Liver (tissue), 9 donors: ENCODE data around the gene SLC17A2. TPM values are rescaled to one million over a fixed set of nuclear protein-coding genes. Genes with fewer than 3 reads are reported as not detected.
A peak's percentile ranks its signal among the peaks of the same experiment; 100 is the strongest.

Source experiments
- DNase-seq: peaks from one replicate; pipeline ENCODE4 v3.0.0-alpha.2; 2017; ENCODE audit warnings: low spot score
- H3K27ac ChIP-seq, 2 donors: one replicate each; pipeline ENCODE4 v1.7.0; 2013; ENCODE audit warnings: inconsistent platforms in 2 of 2, low read length in 2 of 2, control low read depth in 1 of 2, low read depth in 1 of 2, mild to moderate bottlenecking in 1 of 2
- H3K27me3 ChIP-seq, 4 donors: one replicate each; pipeline versions ENCODE4 v1.6.1 to v1.7.0; 2013; ENCODE audit warnings: low read length in 3 of 4, inconsistent platforms in 1 of 4, mild to moderate bottlenecking in 1 of 4, moderate library complexity in 1 of 4; ENCODE audit not compliant: control insufficient read depth in 4 of 4, insufficient read depth in 4 of 4
- H3K36me3 ChIP-seq, 4 donors: one replicate each; pipeline versions ENCODE4 v1.6.1 to v1.7.0; 2013; ENCODE audit warnings: low read length in 3 of 4, mild to moderate bottlenecking in 3 of 4, low read depth in 1 of 4, moderate library complexity in 1 of 4; ENCODE audit not compliant: control insufficient read depth in 4 of 4, insufficient read depth in 3 of 4
- H3K4me1 ChIP-seq, 4 donors: one replicate each; pipeline versions ENCODE4 v1.6.1 to v1.7.0; 2013; ENCODE audit warnings: low read length in 3 of 4, mild to moderate bottlenecking in 3 of 4, moderate library complexity in 1 of 4; ENCODE audit not compliant: control insufficient read depth in 4 of 4, insufficient read depth in 4 of 4
- H3K4me3 ChIP-seq, 3 donors: one replicate each; pipeline versions ENCODE4 v1.6.1 to v1.7.0; 2013; ENCODE audit warnings: low read length in 3 of 3, control low read depth in 1 of 3, low read depth in 1 of 3, mild to moderate bottlenecking in 1 of 3
- H3K9ac ChIP-seq, 2 donors: one replicate each; pipeline ENCODE4 v1.7.0; 2013; ENCODE audit warnings: low read length in 2 of 2, mild to moderate bottlenecking in 2 of 2, moderate library complexity in 2 of 2, control low read depth in 1 of 2, low read depth in 1 of 2
- H3K9me3 ChIP-seq, 4 donors: one replicate each; pipeline versions ENCODE4 v1.6.1 to v1.7.0; 2013; ENCODE audit warnings: low read length in 3 of 4; ENCODE audit not compliant: control insufficient read depth in 4 of 4
- EGR1 ChIP-seq, 2 donors: IDR thresholded peaks; 2 replicates each; pipeline ENCODE4 v1.6.1; 2016 to 2018; ENCODE audit warnings: antibody characterized with exemption in 2 of 2, low read depth in 2 of 2
- FOXA1 ChIP-seq: IDR thresholded peaks from 2 replicates; pipeline ENCODE4 v1.6.1; 2016; ENCODE audit warnings: antibody characterized with exemption
- FOXA2 ChIP-seq: IDR thresholded peaks from 2 replicates; pipeline ENCODE4 v1.6.1; 2016; ENCODE audit warnings: antibody characterized with exemption
- GABPA ChIP-seq, 2 donors: IDR thresholded peaks in 1 of 2; conservative IDR thresholded peaks in 1 of 2; 2 replicates each; pipeline ENCODE4 v1.6.1; 2016; ENCODE audit warnings: antibody characterized with exemption in 2 of 2, mild to moderate bottlenecking in 1 of 2, moderate library complexity in 1 of 2
- HNF4A ChIP-seq, 2 donors: conservative IDR thresholded peaks; 2 replicates each; pipeline ENCODE4 v1.6.1; 2016; ENCODE audit warnings: antibody characterized with exemption in 2 of 2, mild to moderate bottlenecking in 2 of 2
- HNF4G ChIP-seq: IDR thresholded peaks from 2 replicates; pipeline ENCODE4 v1.6.1; 2016; ENCODE audit warnings: antibody characterized with exemption
- JUND ChIP-seq, 2 donors: IDR thresholded peaks; 2 replicates each; pipeline ENCODE4 v1.6.1; 2016; ENCODE audit warnings: antibody characterized with exemption in 2 of 2
- NR2F2 ChIP-seq: IDR thresholded peaks from 2 replicates; pipeline ENCODE4 v1.6.1; 2016; ENCODE audit warnings: antibody characterized with exemption
- RAD21 ChIP-seq, 2 donors: IDR thresholded peaks; 2 replicates each; pipeline ENCODE4 v1.6.1; 2016; ENCODE audit warnings: antibody characterized with exemption in 2 of 2, mild to moderate bottlenecking in 2 of 2
- RXRA ChIP-seq, 2 donors: IDR thresholded peaks; 2 replicates each; pipeline ENCODE4 v1.6.1; 2017 to 2018; ENCODE audit warnings: antibody characterized with exemption in 2 of 2, mild to moderate bottlenecking in 1 of 2
- SP1 ChIP-seq: IDR thresholded peaks from 2 replicates; pipeline ENCODE4 v1.6.1; 2018; ENCODE audit warnings: antibody characterized with exemption, mild to moderate bottlenecking
- YY1 ChIP-seq: IDR thresholded peaks from 2 replicates; pipeline ENCODE4 v1.6.1; 2016; ENCODE audit warnings: antibody characterized with exemption, mild to moderate bottlenecking
- WGBS: extraction: QIAGEN DNeasy Blood & Tissue Kit; methylation state at CpG from one replicate; pipeline ENCODE4 v1.1.7; 2013; 5-methylcytosine and 5-hydroxymethylcytosine counted together
- polyA plus RNA-seq, 2 donors: library from polyadenylated mRNA; stranded (reverse) in 1 of 2; unstranded in 1 of 2; fragments of 200-250 nt in 1 of 2; fragments of >200 nt in 1 of 2; fragmentation: Nextera tagmentation in 1 of 2; extraction: Ambion mirVana in 1 of 2; gene quantifications; one replicate each; pipeline versions ENCODE4 v1.2.1 to v1.2.3, GENCODE V29; 2013 to 2015
- total RNA-seq, 2 donors: library from RNA; depleted of rRNA; stranded (reverse); fragments of >200 nt; gene quantifications; one replicate each; pipeline ENCODE4 v1.2.3, GENCODE V29; 2014
- TF ChIP-seq, protein P1 (sequence below): IDR thresholded peaks from 2 replicates; pipeline ENCODE4 v1.6.1; 2016; ENCODE audit warnings: antibody characterized with exemption
- TF ChIP-seq, protein P2 (sequence below): IDR thresholded peaks from 2 replicates; pipeline ENCODE4 v1.6.1; 2016; ENCODE audit warnings: antibody characterized with exemption
- TF ChIP-seq, protein P3 (sequence below): IDR thresholded peaks from 2 replicates; pipeline ENCODE4 v1.6.1; 2016; ENCODE audit warnings: antibody characterized with exemption
- TF ChIP-seq, protein P4 (sequence below): fragments of 150-350 bp; IDR thresholded peaks from 2 replicates; pipeline ENCODE4 v1.5.1; 2017; ENCODE audit warnings: improper control_type of control experiment, low read depth, low read length; ENCODE audit not compliant: missing input control
- donor health status: healthy.
- donor health status: healthy.
- donor health status: healthy.
- donor health status: healthy.
- donor health status: healthy.

The SLC17A2 gene
- total and polyA plus RNA-seq, 4 donors: 26.2 to 88.1 (median 37.8) TPM

GRCh38 chr6:25874118-25874517 lies 56.4 kb downstream of the SLC17A2 start, which contains the start of gene SLC17A3:
SLC17A3 (minus strand) TSS chr6:25874243; CDS start chr6:25868387, 5,856 bp downstream.
- Histone ChIP-seq H3K27me3 (no peaks in the 10 kb centered on the region), H3K4me3 (no peak within 1 kb of the TSS), H3K9me3 (no peaks in the 10 kb centered on the region), H3K9ac (peak within 1 kb of the TSS in 1 of 2 donors; percentile 61), H3K4me1 (peaks cover 2 to 43% (median 29%) of the 10 kb centered on the region in 4 donors), H3K36me3 (no peaks in the 10 kb centered on the region), H3K27ac (peak within 1 kb of the TSS; percentile 25 to 29)
- 42% methylated on average over 3 of the region's 3 CpGs for WGBS
- TF ChIP-seq, protein P1, sequence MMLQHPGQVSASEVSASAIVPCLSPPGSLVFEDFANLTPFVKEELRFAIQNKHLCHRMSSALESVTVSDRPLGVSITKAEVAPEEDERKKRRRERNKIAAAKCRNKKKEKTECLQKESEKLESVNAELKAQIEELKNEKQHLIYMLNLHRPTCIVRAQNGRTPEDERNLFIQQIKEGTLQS: no peak
- TF ChIP-seq RAD21 (IDR thresholded peaks at IDR 0.05) (peak in 1 of 2 donors; percentile 22), RXRA (IDR thresholded peaks at IDR 0.05) (peak in 1 of 2 donors; percentile 36), SP1 (peak; percentile 31), JUND (IDR thresholded peaks at IDR 0.05) (peak in 1 of 2 donors; percentile 61), HNF4A (conservative IDR thresholded peaks at IDR 0.05) (peak; percentile 42 to 68)
- TF ChIP-seq, protein P2, sequence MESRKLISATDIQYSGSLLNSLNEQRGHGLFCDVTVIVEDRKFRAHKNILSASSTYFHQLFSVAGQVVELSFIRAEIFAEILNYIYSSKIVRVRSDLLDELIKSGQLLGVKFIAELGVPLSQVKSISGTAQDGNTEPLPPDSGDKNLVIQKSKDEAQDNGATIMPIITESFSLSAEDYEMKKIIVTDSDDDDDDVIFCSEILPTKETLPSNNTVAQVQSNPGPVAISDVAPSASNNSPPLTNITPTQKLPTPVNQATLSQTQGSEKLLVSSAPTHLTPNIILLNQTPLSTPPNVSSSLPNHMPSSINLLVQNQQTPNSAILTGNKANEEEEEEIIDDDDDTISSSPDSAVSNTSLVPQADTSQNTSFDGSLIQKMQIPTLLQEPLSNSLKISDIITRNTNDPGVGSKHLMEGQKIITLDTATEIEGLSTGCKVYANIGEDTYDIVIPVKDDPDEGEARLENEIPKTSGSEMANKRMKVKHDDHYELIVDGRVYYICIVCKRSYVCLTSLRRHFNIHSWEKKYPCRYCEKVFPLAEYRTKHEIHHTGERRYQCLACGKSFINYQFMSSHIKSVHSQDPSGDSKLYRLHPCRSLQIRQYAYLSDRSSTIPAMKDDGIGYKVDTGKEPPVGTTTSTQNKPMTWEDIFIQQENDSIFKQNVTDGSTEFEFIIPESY: no peak
- DNase-seq: no peak

- no peak overlapping the region for H3K9ac ChIP-seq
- TF ChIP-seq HNF4G: no peak
- TF ChIP-seq YY1: no peak
- TF ChIP-seq, protein P3, sequence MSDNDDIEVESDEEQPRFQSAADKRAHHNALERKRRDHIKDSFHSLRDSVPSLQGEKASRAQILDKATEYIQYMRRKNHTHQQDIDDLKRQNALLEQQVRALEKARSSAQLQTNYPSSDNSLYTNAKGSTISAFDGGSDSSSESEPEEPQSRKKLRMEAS: no peak
- TF ChIP-seq FOXA1: no peak
- TF ChIP-seq JUND (IDR thresholded peaks at IDR 0.05): no peak
- TF ChIP-seq, protein P4, sequence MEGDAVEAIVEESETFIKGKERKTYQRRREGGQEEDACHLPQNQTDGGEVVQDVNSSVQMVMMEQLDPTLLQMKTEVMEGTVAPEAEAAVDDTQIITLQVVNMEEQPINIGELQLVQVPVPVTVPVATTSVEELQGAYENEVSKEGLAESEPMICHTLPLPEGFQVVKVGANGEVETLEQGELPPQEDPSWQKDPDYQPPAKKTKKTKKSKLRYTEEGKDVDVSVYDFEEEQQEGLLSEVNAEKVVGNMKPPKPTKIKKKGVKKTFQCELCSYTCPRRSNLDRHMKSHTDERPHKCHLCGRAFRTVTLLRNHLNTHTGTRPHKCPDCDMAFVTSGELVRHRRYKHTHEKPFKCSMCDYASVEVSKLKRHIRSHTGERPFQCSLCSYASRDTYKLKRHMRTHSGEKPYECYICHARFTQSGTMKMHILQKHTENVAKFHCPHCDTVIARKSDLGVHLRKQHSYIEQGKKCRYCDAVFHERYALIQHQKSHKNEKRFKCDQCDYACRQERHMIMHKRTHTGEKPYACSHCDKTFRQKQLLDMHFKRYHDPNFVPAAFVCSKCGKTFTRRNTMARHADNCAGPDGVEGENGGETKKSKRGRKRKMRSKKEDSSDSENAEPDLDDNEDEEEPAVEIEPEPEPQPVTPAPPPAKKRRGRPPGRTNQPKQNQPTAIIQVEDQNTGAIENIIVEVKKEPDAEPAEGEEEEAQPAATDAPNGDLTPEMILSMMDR: no peak
- no peak for TF ChIP-seq HNF4A (conservative IDR thresholded peaks at IDR 0.05)
- TF ChIP-seq FOXA2: no peak
- TF ChIP-seq RAD21 (IDR thresholded peaks at IDR 0.05): no peak
- no peak for TF ChIP-seq EGR1 (IDR thresholded peaks at IDR 0.05; ENCODE audit: low read depth in 2 of 2)
- TF ChIP-seq, protein P1: no peak
- TF ChIP-seq GABPA (IDR thresholded peaks at IDR 0.05 in 1 of 2, conservative IDR thresholded peaks at IDR 0.05 in 1 of 2): no peak
- no peak for TF ChIP-seq NR2F2
- H3K9me3 ChIP-seq: no peaks in the 10 kb centered on the region
- no peaks in the 10 kb centered on the region for H3K27me3 ChIP-seq
- no peak overlapping the region for H3K4me3 ChIP-seq
- 90% methylated on average over 1 of the region's 1 CpG for WGBS
- no peak for DNase-seq
- peaks cover 2 to 43% (median 29%) of the 10 kb centered on the region in 4 donors for H3K4me1 ChIP-seq
- H3K36me3 ChIP-seq: no peaks in the 10 kb centered on the region
- no peak overlapping the region for H3K27ac ChIP-seq
These were observed 57.7 kb downstream of the SLC17A2 start for GRCh38 chr6:25872814-25873213.
